ENCODE measurements around the gene RAB21.

DNA sequence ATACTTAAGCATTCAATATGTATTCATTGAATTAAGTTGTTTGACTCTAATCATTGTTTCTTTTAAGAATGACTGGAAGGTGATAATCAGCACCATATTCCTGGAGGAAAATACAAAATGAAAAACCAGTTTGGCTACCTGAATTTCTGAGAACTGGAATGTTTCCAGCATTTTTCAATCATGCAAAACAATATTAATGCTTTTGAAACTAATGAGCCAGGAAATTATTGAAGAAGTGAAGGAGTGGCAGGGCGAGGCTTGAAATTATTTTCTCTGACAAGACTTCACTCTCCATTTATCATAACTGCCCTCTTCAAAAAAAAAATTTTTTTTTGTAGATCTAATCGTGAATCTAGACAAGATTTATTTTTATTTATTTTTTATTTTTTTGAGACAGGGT is 49.7 kb upstream of the RAB21 start:
- TF ChIP-seq, protein P1, sequence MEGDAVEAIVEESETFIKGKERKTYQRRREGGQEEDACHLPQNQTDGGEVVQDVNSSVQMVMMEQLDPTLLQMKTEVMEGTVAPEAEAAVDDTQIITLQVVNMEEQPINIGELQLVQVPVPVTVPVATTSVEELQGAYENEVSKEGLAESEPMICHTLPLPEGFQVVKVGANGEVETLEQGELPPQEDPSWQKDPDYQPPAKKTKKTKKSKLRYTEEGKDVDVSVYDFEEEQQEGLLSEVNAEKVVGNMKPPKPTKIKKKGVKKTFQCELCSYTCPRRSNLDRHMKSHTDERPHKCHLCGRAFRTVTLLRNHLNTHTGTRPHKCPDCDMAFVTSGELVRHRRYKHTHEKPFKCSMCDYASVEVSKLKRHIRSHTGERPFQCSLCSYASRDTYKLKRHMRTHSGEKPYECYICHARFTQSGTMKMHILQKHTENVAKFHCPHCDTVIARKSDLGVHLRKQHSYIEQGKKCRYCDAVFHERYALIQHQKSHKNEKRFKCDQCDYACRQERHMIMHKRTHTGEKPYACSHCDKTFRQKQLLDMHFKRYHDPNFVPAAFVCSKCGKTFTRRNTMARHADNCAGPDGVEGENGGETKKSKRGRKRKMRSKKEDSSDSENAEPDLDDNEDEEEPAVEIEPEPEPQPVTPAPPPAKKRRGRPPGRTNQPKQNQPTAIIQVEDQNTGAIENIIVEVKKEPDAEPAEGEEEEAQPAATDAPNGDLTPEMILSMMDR (conservative IDR thresholded peaks at IDR 0.05) = no peak
- no peak for TF ChIP-seq EZH2 (IDR thresholded peaks at IDR 0.05; ENCODE audit: low read depth)

Data from PC-9 (cell line).